SK-MEL-5 (cell line): Measurements from ENCODE around the gene TTLL5. TPM values are rescaled to one million over a fixed set of nuclear protein-coding genes. Genes with fewer than 3 reads are reported as not detected.

Experiments used
- DNase-seq: peaks from one replicate; pipeline ENCODE4 v3.0.0-alpha.2; 2016; ENCODE audit warnings: low read depth, low spot score
- in situ Hi-C: cut with HindIII; loops from 2 replicates; pipeline ENCODE4 v1.10.0; 2016; ENCODE audit warnings: low sequenced_read_pairs, high pct_unique_total_duplicates, low pct_unique_long_range_greater_than_20kb
- total RNA-seq: library from RNA; depleted of rRNA; stranded (reverse); fragments of >200 nt; shearing (Covaris generic); gene quantifications from 2 replicates; pipeline ENCODE4 v1.2.3, GENCODE V29; 2014; rRNA removed

Gene TTLL5
- total RNA-seq, 1 experiment from 2014 or later = 10.6 TPM

DNA sequence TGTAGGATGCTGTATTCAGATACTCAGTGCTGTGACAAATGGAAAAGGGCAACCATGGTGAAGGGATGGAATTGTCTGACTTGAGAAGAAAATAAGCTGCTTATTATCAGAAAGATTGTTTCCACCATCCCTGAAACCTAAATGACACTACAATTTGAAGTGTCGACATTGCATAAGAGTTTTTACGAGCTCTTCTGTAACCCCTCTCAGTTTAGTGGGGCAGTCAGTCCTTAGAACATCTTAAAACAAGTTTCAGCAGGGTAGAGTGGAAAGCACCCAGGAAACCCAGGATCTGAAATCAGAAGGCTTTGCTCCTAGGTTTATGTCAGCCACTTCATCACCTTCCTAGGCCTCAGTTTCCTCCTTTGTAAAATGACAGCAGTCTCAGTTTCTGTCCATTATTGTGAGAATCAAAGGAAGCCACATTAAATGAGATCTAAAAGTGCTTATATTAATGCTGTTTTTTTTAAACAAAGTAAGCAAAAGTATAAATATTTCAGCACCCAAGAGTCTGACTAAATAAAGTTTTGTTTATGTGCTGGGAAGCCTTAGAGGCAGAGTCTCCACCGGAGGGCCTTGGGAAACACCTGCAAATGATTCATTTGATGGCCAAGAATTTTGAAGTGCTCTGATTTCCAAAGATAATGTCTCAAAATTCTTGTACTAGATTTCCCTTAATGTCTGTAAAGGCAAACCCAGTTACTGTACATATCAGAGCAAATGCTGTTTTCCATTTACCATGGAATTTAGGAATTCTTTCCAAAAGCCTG is 326.3 kb downstream of the TTLL5 start:
- no peak for DNase-seq
- in situ Hi-C loops = loop anchor here (25.0 kb wide), 1 partner anchor 275 kb away; no protein-coding TSS in a partner anchor

DNA sequence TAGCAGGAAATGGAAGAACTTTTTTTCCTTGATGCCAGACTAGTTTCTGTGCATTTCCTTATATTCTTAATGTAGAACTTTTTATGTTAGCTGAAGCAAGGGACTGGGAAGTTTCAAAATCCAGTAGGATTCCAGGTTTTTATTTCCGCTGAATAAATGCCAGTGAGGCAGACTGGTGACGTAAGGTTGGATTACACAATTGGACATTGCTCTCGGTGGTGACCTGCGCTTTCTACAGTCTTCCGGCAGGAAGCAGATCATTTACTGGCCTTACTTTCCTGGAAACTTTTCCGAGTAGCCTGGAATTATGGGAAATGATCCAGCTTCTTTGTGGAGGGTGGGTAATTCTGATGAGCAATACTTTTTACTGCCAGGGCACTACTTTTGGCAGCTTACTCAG is 328.1 kb downstream of the TTLL5 start:
- in situ Hi-C loops = loop anchor here (25.0 kb wide), 1 partner anchor 277 kb away; no protein-coding TSS in a partner anchor
- DNase-seq = no peak

DNA sequence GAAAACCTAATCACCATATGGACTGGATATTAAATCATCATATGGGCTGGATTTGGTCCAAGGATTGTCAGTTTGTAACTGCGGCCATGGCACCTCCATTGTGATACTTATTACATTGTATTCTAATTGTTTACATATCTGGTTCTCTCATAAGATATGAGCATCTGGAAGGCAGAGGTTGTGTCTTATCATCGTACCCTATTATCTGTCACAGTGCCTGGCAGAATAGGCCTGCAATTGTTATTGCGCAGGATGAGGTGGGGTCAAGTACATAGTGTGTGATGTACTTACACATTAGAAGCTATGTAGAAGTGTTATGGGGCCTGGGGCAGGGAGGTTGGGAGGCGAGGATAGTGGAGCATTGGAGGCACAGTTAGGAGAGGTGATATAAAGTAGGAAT is 329.3 kb downstream of the TTLL5 start:
- no peak for DNase-seq
- in situ Hi-C loops = loop anchor here (25.0 kb wide), 1 partner anchor 278 kb away; no protein-coding TSS in a partner anchor

DNA sequence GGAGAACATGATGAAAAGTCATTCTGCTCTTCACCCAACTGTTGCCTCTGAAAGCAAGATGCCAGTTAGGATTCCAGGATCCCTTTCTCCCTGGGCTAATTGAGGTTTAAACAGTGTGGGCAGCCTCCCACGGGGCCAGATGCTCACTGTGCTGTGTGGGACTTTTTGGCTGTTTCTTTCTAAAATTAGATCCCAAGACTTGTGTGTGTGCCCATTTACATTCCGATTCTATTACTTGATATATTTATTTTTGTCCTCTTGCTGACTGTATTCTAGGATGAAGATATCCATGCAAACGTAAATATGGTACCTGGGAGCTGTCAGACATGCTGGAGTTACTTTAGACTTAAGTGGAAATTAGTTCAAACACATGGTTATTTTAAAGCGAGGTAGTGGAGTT is 330.7 kb downstream of the TTLL5 start:
- no peak for DNase-seq
- in situ Hi-C loops = loop anchor here (25.0 kb wide), 1 partner anchor 279 kb away; no protein-coding TSS in a partner anchor

DNA sequence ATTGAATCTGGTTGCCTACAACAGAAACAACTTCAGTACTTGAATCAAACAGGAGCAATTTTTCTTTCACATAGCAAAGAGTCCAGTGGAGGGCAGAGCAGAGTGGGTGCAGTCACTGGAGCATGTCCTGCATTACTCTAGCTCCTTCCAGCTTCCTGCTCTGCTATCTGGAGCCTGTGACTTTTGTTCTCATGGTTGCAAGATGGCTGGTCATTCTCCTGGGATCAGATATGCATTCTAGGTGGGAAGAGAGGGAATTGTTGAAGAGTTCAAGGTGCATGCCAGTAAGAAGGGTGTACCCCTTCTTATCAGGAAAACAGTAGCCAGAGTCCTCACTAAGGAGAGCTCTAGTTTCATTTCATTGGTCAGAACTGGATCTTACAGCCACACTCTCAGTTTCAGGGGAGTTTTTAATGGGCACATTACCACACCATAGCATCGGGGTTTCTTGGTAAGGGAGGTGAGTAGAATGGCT is 332.6 kb downstream of the TTLL5 start:
- DNase-seq = no peak
- in situ Hi-C loops = loop anchor here (25.0 kb wide), 1 partner anchor 281 kb away; no protein-coding TSS in a partner anchor

DNA sequence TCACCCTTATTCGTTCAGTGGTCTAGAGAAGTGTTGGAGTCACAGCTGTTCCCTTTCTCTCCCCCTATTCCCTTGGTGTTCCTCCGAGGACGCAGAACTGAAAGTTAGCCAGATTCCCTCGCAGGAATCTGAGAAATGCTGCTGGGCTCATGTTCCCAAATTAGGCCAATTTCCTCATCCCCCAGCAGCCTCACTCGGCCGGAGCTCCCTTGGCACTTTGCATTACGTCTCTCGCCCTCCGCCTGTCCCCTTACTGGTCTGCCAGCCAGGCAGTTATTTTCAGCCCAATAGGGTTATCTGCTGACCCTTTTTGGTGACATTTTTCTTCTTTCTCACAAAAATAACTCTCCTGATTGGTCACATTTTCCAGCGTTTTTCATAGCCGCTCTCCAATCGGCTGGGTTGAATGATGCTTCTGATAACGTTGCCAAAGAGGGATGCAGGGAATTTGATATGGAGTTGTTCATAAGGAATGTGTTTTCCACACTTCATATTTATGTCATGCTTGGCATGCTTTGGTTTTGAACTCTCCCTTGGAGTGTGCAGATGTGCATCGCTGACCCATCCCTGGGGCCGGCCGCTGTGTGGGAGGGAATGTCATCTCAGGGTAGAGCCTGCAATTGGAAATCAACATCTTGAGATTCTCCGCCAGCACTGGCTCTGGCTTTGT is 334.5 kb downstream of the TTLL5 start:
- DNase-seq = no peak
- in situ Hi-C loops = loop anchor here (25.0 kb wide), 1 partner anchor 283 kb away; no protein-coding TSS in a partner anchor

DNA sequence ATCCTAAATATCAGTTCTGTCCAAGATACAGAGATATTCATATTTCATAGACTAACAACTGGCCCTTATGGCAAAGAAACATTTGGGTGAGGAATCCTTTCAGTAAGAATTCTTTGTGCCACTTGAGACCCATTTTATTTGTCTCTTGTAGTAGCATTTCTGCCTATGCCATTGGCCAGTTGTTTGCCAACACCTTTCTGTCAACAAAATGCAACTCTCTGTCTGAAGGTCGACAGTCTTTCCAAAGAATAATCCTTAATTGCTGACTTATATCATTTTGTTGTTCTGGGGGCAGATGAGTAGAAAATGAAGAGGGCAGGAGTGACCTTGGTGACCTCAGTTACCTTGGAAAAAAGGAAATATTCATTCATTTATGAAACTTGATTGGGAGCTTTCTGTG is 335.4 kb downstream of the TTLL5 start:
- in situ Hi-C loops = loop anchor here (25.0 kb wide), 1 partner anchor 284 kb away; no protein-coding TSS in a partner anchor
- no peak for DNase-seq

DNA sequence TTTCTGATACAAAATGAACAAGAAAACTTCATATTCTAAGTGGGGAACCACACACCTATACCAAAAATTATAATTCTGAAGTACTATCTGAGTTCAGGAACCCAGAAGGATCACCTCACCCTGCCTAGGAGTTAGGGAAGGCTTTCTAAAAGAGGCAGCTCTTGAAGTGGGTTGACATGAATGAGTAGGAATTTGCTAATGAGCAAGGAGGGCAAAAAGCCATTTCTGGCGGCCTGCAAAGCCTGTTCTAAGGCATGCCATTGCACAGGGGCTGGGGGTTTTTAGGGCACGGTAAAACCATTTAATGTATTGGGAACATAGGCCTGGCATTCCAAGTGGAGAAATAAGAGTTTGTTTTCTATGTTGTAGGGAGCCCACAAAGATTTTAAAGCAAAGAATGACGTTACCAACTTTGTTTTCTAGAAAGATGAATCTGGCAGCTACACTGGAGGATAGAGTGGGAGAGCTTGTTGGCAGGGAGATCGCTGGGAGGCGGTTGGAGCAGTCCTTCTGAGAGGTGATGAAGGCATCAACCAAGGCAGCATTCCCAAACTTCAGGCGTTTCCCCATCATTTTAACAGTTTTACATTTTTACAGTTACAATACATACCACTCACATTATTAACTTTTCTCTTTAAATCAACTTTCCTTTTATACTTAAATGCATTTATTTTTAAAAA is 338.6 kb downstream of the TTLL5 start:
- in situ Hi-C loops = loop anchor here (25.0 kb wide), 1 partner anchor 287 kb away; no protein-coding TSS in a partner anchor
- DNase-seq = no peak

DNA sequence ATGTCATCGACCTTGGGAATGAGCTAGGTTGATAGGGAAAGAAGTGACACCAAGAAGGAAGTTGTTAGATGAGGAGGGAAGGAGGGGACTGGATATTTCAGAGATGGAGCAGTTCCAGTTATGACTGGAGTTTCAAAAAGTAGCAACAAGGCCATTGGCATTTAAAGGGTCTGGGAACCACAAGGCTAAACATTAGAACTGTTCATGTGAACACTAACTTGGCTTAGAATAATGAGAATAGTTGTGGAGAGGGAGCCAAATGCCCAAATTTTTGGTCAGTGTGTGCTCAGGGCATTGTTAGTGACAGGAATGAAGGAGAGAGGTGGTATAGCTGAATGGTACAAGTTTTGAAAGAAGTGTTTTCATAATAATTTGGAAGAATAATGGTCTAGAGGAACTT is 341.3 kb downstream of the TTLL5 start:
- DNase-seq = no peak
- in situ Hi-C loops = no loop called here

Other genes with a start within 250 kb of the TTLL5 start
- gene JDP2, start 233.2 kb upstream of the TTLL5 start, total RNA-seq = 22.2 and 22.5 TPM in 2 replicates
- gene BATF, start 138.8 kb upstream of the TTLL5 start, total RNA-seq = 0.74 TPM in 1 of 2 replicates, not detected in the other
- gene FLVCR2, start 82.6 kb upstream of the TTLL5 start, total RNA-seq = 2.5 and 2.6 TPM in 2 replicates
- gene ERG28, start 370 bp upstream of the TTLL5 start, total RNA-seq = 13.5 and 13.7 TPM in 2 replicates